SKM-1 (cell line): ENCODE results near the gene LRRC59.

Experiments used
- DNase-seq: peaks from one replicate; lab custom pipeline; 2025; ENCODE audit not compliant: unreplicated experiment; lab: John Stamatoyannopoulos, UW

LRRC59 gene

DNA sequence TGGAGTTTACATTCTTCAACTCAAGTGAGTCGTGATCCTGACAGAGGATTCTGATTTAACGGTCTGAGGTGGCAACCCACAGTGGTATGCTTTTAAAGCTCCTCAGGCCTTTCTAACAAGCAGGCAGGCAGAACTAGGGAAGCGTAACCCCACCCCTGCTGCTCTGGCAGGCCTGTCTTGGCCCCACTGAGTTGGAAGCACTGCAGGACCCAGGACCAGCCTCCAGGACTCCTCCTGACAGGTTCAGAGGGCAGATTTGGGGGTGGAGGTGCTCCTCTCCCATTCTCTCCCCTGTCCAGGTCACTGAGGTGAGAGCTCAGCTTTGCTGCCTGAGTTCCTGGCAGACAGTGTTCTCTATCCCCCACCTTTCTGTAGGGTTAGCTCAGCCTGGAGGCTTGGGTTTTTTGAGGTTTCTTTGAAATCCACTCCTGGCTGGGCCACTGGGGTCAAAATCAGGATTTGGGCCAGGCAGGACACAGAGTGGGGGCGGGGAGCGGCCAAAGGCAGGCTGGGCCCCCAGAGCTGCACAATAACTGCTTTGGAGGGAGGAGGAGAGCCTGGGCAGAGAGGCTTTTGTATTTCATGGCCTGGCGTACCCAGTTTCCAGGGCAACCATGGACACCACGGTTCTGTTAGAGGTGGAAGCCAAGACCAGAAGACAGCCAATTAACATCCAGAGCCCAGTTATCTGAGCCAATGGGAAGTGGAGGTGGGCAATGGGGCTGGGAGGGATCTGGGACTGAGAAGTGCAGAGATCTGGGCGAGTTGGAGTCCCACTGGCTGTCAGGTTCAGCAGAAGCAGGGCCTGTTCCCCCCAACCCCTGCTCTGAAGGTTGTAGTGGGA is 33.9 kb downstream of the LRRC59 start:
- DNase-seq: no peak

GRCh38 chr17:50362661-50363060 is 34.7 kb downstream of the LRRC59 start:
- DNase-seq: no peak

DNA sequence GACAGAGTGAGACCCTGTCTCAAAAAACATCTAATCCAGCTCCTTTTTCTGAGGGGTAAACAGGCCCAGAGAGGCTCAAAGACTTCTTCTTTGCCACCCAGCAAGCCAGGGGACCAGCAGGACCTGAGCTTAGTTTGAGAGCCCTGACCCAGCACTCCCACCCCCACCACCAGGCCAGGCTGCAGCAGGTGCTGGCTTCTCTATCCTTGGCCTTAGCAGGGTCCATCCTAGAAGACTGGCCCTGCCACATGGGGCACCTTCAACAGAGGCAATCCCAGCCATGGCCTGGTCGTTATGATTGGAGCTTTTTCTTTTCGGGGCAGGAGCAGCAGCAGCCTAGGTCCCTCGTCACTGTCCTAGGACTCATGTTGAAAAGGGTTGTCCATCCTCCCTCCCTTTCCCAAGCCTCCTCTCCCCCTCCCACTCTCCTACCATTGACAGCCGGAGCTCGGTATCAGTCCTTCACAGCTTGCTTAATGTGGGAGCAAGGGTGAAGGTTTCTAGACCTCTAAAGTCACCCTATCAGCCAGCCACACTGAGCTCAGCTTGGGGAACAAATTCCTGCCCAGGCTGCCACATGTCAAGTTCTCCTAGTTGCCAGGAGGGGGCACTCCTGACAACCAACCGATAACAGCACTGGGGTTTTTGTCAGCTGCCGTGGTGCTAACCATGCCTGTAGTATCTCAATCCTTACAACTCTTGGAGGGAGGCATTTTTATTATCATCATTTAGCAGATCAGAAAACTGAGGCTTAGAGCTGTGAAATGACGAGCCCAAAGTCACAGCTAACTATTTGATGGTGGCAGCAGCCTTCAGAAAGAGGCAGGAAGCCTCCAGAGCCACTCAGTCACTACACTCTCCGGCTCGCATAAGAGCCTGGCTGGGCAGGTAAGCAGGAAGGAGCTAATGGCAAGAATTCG is 35.5 kb downstream of the LRRC59 start:
- DNase-seq: peak; percentile 70

DNA sequence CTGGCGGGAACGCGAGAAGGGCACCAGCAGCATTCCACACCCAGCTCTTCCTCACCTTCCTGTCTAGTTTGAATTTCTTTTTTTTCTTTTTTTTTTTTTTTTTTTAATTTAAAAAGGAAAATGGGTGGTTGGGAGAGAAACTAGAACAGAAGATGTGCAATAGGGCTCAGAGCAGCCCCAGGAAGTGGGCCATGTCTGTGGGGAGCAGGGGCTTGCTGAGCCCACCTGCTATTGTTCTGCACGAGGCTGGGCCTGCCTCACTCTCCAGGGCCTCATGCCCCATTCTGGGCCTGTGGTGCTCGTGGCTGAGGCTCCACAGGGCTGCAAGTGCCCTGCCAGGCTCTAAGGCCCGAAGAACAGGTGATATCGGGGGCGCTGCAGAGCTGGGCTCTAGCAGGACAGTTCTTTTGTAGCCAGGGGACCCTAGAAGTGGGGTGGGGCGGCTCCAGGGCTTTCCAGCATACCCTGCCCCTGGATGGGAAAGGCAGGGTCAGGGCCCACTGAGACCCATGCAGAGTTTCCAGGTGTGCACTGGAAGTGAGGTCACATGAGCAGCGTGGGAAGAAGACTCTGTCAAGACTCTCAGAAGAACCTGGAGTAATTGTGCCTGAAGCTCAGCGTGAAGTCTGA is 36.7 kb downstream of the LRRC59 start:
- DNase-seq: no peak

- no peak for DNase-seq
Measured at GRCh38 chr17:50359998-50360461, 37.3 kb downstream of the LRRC59 start.

DNA sequence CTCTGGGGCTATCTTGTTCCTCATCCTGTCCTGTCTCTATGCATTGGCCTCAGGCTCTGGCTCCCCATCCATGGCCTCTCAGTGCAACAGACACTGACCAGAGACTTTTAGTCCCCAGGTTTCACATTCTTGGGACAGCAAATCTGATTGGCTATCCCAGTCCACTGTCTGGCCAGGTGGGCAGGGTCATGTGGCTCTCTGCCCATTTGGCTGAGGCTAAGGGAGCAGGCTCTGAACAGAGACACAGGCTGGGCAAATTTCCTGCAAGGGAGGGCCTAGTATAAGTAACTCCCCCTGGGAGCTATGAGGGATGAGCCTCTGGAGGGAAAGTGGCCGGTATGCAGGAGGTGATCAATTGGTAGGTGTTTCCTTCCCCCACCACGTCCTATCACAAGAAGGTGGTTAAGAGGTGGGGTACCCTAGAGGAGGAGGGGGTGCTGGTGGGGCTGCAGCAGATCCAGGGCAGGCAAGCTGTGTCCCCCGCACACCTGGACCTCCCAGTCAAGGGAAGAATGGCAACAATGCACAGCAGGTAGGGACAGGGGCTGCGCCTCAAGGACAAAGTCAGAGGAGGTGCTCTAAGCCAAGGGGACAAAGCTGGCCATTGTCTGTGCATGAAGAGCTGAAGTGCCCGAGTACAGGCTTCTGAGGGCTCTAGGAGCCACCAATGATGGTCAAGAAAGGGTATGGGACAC is 38.2 kb downstream of the LRRC59 start:
- DNase-seq: no peak

DNA sequence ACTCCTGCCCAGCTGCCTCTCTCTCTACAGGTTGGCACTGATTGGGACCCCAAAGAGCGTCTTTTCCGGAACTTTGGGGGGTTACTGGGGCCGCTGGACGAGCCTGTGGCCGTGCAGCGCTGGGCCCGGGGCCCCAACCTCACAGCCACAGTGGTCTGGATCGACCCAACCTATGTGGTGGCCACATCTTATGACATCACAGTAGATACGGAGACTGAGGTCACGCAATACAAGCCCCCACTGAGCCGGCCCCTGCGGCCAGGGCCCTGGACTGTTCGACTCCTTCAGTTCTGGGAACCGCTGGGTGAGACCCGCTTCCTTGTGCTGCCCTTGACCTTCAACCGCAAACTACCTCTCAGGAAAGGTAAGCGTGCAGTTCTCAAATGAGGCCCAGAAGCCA is 39.1 kb downstream of the LRRC59 start:
- no peak for DNase-seq

- no peak for DNase-seq
Measured at GRCh38 chr17:50356892-50357510, 40.3 kb downstream of the LRRC59 start.

GRCh38 chr17:50356418-50356817 is 40.9 kb downstream of the LRRC59 start:
- DNase-seq: no peak

DNA sequence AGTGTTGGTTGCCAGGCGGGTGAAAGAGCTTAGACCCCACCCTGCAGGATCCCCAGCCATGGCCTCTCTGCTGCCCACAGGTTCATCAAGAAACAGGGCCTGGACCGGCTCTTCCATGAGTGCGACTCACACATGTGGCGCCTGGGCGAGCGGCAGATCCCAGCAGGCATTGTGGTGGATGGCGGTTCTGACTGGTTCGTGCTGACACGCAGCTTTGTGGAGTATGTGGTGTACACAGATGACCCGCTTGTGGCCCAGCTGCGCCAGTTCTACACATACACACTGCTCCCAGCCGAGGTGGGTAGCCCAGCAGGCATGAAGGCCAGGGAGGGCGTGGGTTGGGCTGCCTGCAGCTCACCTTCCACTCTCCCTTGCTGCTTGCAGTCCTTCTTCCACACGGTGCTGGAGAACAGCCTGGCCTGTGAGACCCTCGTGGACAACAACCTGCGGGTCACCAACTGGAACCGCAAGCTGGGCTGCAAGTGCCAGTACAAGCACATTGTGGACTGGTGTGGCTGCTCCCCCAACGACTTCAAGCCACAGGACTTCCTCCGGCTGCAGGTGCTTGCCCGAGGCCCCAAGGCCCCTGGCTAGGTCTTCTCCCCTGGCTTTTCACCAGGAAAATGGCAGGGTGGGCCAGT is 41.5 kb downstream of the LRRC59 start:
- no peak for DNase-seq

DNA sequence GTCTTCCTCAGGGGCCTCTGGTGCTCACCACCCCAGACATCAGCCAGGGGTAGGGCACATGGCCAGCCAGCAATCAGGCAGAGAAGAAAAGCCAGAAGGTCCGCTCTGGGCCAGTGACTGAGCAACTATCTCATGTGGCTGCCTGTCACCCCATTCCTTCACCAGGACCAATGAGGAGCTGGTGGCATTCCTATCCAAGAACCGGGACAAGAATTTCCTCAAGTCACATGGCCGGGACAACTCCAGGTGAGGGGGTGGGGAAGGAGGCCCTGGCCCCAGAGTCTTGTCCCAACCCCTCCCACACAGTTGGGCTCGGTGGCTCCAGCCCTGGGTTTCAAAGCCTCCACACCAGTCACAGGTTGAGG is 42.0 kb downstream of the LRRC59 start:
- no peak for DNase-seq

DNA sequence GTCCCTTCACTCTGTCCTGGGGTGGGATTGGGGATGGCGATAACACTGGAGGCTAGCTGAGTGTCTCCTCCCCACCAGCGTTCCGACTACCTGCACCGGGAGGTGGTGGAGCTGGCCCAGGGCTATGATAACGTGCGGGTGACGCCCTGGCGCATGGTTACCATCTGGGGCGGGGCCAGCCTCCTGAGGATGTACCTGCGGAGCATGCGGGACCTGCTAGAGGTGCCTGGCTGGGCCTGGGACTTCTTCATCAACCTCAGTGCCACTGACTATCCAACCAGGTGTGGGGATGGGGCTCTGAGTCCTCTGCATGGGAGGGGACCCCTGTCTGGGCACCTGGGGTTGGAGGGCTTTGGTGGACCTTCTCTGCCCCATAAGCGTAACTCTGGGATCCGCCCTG is 42.5 kb downstream of the LRRC59 start:
- DNase-seq: no peak

- DNase-seq: no peak
Measured at GRCh38 chr17:50354198-50354597, 43.1 kb downstream of the LRRC59 start.

DNA sequence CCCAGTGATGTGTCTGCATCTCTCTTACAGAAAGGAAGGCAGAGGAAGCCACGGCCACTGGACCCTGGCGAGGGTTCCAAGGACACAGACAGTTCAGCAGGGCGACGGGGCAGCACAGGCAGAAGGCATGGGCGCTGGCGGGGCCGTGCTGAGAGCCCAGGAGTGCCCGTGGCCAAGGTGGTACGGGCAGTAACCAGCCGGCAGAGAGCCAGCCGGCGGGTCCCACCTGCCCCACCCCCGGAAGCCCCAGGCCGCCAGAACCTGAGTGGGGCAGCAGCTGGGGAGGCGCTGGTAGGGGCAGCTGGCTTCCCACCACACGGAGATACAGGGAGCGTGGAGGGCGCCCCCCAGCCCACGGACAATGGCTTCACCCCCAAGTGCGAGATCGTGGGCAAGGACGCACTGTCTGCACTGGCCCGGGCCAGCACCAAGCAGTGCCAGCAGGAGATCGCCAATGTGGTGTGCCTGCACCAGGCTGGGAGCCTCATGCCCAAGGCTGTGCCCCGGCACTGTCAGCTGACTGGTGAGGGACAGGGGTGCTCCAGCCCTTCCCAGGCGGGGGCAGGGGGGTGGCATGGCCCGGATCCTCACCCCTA is 43.6 kb downstream of the LRRC59 start:
- DNase-seq: no peak

DNA sequence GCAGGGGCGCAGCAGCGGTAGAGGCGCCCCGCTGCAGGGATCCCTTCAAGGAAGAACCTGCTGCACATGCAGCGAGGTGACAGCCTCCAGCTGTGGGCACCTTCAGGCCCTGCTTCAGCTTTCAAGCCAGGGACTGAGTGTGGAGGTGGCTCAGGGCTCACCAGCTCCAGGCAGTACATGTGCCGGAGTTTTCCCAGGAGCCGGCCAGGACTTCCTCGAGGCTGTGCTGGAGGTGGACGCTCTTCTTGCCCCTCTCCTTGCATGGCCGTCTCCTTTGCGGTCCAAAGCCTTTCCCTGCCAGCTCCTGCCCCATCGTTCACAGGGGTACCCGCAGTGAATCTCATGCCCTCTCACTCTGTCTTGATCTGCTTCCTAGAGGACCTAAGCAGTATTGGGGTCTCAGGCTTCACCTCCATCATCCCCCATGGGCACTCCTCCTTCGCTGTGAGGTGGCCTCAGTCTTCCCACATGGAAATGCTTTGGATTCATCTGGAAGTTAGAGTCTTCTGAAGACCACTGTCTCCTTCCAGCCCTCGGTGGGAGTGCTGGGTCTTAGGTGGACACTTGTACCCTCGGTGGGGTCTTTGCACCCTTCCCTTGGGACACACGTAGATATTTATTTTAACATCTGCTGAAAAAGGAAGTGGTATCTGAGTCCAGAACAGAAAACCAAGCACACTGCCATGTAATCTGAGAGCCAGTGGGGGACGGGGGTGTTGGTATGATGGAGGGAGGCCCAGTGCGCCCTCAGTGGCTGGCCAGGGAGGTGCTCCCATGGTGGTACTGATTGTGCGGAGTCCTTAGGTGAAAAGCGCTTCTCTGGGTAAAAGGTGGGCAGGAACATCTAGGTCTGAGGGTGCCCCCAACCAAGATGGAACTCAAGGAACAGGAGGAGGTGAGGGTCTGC is 44.4 kb downstream of the LRRC59 start:
- no peak for DNase-seq

- no peak for DNase-seq
Measured at GRCh38 chr17:50352072-50352692, 45.1 kb downstream of the LRRC59 start.

- no peak for DNase-seq
Measured at GRCh38 chr17:50350733-50351132, 46.6 kb downstream of the LRRC59 start.

- DNase-seq: no peak
Measured at GRCh38 chr17:50349243-50349600, 48.1 kb downstream of the LRRC59 start.
